GM23248 (cell line): Measurements from ENCODE around the gene SLC25A45.

Experiments used
- EZH2 ChIP-seq: fragments of 200-600 bp; sonication (generic); IDR thresholded peaks from 2 replicates; pipeline ENCODE4 v1.6.1; 2018; ENCODE audit warnings: antibody characterized with exemption, mild to moderate bottlenecking; ENCODE audit not compliant: insufficient read depth, poor library complexity, severe bottlenecking
- EZH2phosphoT487 ChIP-seq: fragments of 200-600 bp; sonication (generic); IDR thresholded peaks from 2 replicates; pipeline ENCODE4 v1.6.1; 2018; ENCODE audit warnings: antibody characterized with exemption, moderate library complexity, mild to moderate bottlenecking, low read depth; ENCODE audit not compliant: insufficient read depth

GRCh38 chr11:65418431-65418680, 35.9 kb upstream of the SLC25A45 start:
- TF ChIP-seq EZH2 (no peak), EZH2phosphoT487 (no peak)
